ENCODE measurements around the gene CLRN1. TPM values are rescaled to one million over a fixed set of nuclear protein-coding genes. Genes with fewer than 3 reads are reported as not detected.

The CLRN1 gene
- total RNA-seq, 1 donor from 2014 or later: not detected

GRCh38 chr3:150951923-150952322, 20.6 kb downstream of the CLRN1 start:
- no peaks in the 10 kb centered on the region for H3K9me3 ChIP-seq (ENCODE audit: insufficient read depth, low read depth, low read length)
- Mint-ChIP-seq H3K27me3 (ENCODE audit: low read depth, unreplicated experiment) (peaks cover 44% of the 10 kb centered on the region), H3K36me3 (ENCODE audit: low read depth, unreplicated experiment) (no peaks in the 10 kb centered on the region), H3K9me3 (ENCODE audit: unreplicated experiment) (peaks cover 13% of the 10 kb centered on the region), H3K27ac (ENCODE audit: unreplicated experiment) (no peak overlapping the region), H3K4me1 (ENCODE audit: low read depth, unreplicated experiment) (peaks cover 3% of the 10 kb centered on the region), H3K4me3 (ENCODE audit: unreplicated experiment) (no peak overlapping the region)
- no peak overlapping the region for H3K4me2 ChIP-seq (ENCODE audit: low read length)
- H3K79me2 ChIP-seq (ENCODE audit: insufficient read depth, low read length): no peaks in the 10 kb centered on the region
- no peak overlapping the region for H3K9ac ChIP-seq (ENCODE audit: low read length)
- H3K4me3 ChIP-seq (ENCODE audit: insufficient read depth, low read depth, low read length): no peak overlapping the region
- H2AFZ ChIP-seq (ENCODE audit: low read depth, low read length): no peak overlapping the region
- no peak for TF ChIP-seq EZH2 (IDR thresholded peaks at IDR 0.05; ENCODE audit: insufficient read depth, low read length)
- TF ChIP-seq, protein P1, sequence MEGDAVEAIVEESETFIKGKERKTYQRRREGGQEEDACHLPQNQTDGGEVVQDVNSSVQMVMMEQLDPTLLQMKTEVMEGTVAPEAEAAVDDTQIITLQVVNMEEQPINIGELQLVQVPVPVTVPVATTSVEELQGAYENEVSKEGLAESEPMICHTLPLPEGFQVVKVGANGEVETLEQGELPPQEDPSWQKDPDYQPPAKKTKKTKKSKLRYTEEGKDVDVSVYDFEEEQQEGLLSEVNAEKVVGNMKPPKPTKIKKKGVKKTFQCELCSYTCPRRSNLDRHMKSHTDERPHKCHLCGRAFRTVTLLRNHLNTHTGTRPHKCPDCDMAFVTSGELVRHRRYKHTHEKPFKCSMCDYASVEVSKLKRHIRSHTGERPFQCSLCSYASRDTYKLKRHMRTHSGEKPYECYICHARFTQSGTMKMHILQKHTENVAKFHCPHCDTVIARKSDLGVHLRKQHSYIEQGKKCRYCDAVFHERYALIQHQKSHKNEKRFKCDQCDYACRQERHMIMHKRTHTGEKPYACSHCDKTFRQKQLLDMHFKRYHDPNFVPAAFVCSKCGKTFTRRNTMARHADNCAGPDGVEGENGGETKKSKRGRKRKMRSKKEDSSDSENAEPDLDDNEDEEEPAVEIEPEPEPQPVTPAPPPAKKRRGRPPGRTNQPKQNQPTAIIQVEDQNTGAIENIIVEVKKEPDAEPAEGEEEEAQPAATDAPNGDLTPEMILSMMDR (IDR thresholded peaks at IDR 0.05; ENCODE audit: insufficient read depth, low read depth, low read length): no peak
- H3K36me3 ChIP-seq (ENCODE audit: insufficient read depth, low read length): no peaks in the 10 kb centered on the region
- no peaks in the 10 kb centered on the region for H3K4me1 ChIP-seq (ENCODE audit: insufficient read depth, low read length)
- no peaks in the 10 kb centered on the region for H4K20me1 ChIP-seq (ENCODE audit: insufficient read depth, low read length)
- FAIRE-seq: no peak
- H3K27me3 ChIP-seq (ENCODE audit: insufficient read depth, low read length): peaks cover 3% of the 10 kb centered on the region
- no peak for DNase-seq (ENCODE audit: low read depth)
- no peak overlapping the region for H3K27ac ChIP-seq (ENCODE audit: low read depth, low read length)

GRCh38 chr3:150945226-150946032, 27.1 kb downstream of the CLRN1 start:
- peaks cover 43% of the 10 kb centered on the region for H3K27me3 Mint-ChIP-seq (ENCODE audit: low read depth, unreplicated experiment)
- no peak overlapping the region for H3K4me3 Mint-ChIP-seq (ENCODE audit: unreplicated experiment)
- H3K4me1 Mint-ChIP-seq (ENCODE audit: low read depth, unreplicated experiment): peaks cover 8% of the 10 kb centered on the region
- no peaks in the 10 kb centered on the region for H4K20me1 ChIP-seq (ENCODE audit: insufficient read depth, low read length)
- peaks cover 7% of the 10 kb centered on the region for H3K4me1 ChIP-seq (ENCODE audit: insufficient read depth, low read length)
- H3K27ac ChIP-seq (ENCODE audit: low read depth, low read length): no peak overlapping the region
- peaks cover 3% of the 10 kb centered on the region for H3K9me3 ChIP-seq (ENCODE audit: insufficient read depth, low read depth, low read length)
- H3K9me3 Mint-ChIP-seq (ENCODE audit: unreplicated experiment): peaks cover 7% of the 10 kb centered on the region
- no peak overlapping the region for H3K27ac Mint-ChIP-seq (ENCODE audit: unreplicated experiment)
- FAIRE-seq (peak; percentile 26), DNase-seq (ENCODE audit: low read depth) (peak; percentile 86)
- H3K36me3 Mint-ChIP-seq (ENCODE audit: low read depth, unreplicated experiment): peaks cover 3% of the 10 kb centered on the region
- no peak overlapping the region for H3K4me2 ChIP-seq (ENCODE audit: low read length)
- peaks cover 2% of the 10 kb centered on the region for H3K27me3 ChIP-seq (ENCODE audit: insufficient read depth, low read length)
- TF ChIP-seq, protein P1 (IDR thresholded peaks at IDR 0.05; ENCODE audit: insufficient read depth, low read depth, low read length): no peak
- no peak for TF ChIP-seq EZH2 (IDR thresholded peaks at IDR 0.05; ENCODE audit: insufficient read depth, low read length)
- no peak overlapping the region for H2AFZ ChIP-seq (ENCODE audit: low read depth, low read length)
- H3K79me2 ChIP-seq (ENCODE audit: insufficient read depth, low read length): no peaks in the 10 kb centered on the region
- H3K36me3 ChIP-seq (ENCODE audit: insufficient read depth, low read length): no peaks in the 10 kb centered on the region
- H3K4me3 ChIP-seq (ENCODE audit: insufficient read depth, low read depth, low read length): no peak overlapping the region
- no peak overlapping the region for H3K9ac ChIP-seq (ENCODE audit: low read length)

- TF ChIP-seq, protein P1 (IDR thresholded peaks at IDR 0.05; ENCODE audit: insufficient read depth, low read depth, low read length): no peak
- no peak for TF ChIP-seq EZH2 (IDR thresholded peaks at IDR 0.05; ENCODE audit: insufficient read depth, low read length)
- Histone ChIP-seq H3K4me3 (ENCODE audit: insufficient read depth, low read depth, low read length) (no peak overlapping the region), H4K20me1 (ENCODE audit: insufficient read depth, low read length) (no peaks in the 10 kb centered on the region), H3K27ac (ENCODE audit: low read depth, low read length) (no peak overlapping the region), H3K9ac (ENCODE audit: low read length) (no peak overlapping the region), H3K4me1 (ENCODE audit: insufficient read depth, low read length) (peaks cover 7% of the 10 kb centered on the region), H3K4me2 (ENCODE audit: low read length) (no peak overlapping the region), H3K27me3 (ENCODE audit: insufficient read depth, low read length) (peaks cover 11% of the 10 kb centered on the region), H3K9me3 (ENCODE audit: insufficient read depth, low read depth, low read length) (peaks cover 3% of the 10 kb centered on the region), H3K36me3 (ENCODE audit: insufficient read depth, low read length) (no peaks in the 10 kb centered on the region), H3K79me2 (ENCODE audit: insufficient read depth, low read length) (no peaks in the 10 kb centered on the region), H2AFZ (ENCODE audit: low read depth, low read length) (no peak overlapping the region)
- FAIRE-seq (no peak), DNase-seq (ENCODE audit: low read depth) (no peak)
- H3K27ac Mint-ChIP-seq (ENCODE audit: unreplicated experiment): no peak overlapping the region
- H3K36me3 Mint-ChIP-seq (ENCODE audit: low read depth, unreplicated experiment): peaks cover 3% of the 10 kb centered on the region
- H3K4me3 Mint-ChIP-seq (ENCODE audit: unreplicated experiment): no peak overlapping the region
- H3K27me3 Mint-ChIP-seq (ENCODE audit: low read depth, unreplicated experiment): peaks cover 52% of the 10 kb centered on the region
- peaks cover 10% of the 10 kb centered on the region for H3K4me1 Mint-ChIP-seq (ENCODE audit: low read depth, unreplicated experiment)
- H3K9me3 Mint-ChIP-seq (ENCODE audit: unreplicated experiment): peaks cover 2% of the 10 kb centered on the region
Observed at GRCh38 chr3:150942221-150942620, 30.3 kb downstream of the CLRN1 start.
